ENCODE results near the gene ITPK1.

GRCh38 chr14:92959761-92960680 lies 155.7 kb downstream of the ITPK1 start:
- TF ChIP-seq POLR2A (IDR thresholded peaks at IDR 0.05) (no peak), POLR2AphosphoS5 (IDR thresholded peaks at IDR 0.05) (no peak)
- TF ChIP-seq, protein P1, sequence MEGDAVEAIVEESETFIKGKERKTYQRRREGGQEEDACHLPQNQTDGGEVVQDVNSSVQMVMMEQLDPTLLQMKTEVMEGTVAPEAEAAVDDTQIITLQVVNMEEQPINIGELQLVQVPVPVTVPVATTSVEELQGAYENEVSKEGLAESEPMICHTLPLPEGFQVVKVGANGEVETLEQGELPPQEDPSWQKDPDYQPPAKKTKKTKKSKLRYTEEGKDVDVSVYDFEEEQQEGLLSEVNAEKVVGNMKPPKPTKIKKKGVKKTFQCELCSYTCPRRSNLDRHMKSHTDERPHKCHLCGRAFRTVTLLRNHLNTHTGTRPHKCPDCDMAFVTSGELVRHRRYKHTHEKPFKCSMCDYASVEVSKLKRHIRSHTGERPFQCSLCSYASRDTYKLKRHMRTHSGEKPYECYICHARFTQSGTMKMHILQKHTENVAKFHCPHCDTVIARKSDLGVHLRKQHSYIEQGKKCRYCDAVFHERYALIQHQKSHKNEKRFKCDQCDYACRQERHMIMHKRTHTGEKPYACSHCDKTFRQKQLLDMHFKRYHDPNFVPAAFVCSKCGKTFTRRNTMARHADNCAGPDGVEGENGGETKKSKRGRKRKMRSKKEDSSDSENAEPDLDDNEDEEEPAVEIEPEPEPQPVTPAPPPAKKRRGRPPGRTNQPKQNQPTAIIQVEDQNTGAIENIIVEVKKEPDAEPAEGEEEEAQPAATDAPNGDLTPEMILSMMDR (IDR thresholded peaks at IDR 0.05) = no peak

Measured in prostate gland (tissue), 2 donors.